SK-N-DZ (cell line): Measurements from ENCODE around the gene PGF.

Source experiments
- DNase-seq: peaks from one replicate; pipeline ENCODE4 v3.0.0-alpha.2; 2015; ENCODE audit warnings: low spot score

PGF gene

DNA sequence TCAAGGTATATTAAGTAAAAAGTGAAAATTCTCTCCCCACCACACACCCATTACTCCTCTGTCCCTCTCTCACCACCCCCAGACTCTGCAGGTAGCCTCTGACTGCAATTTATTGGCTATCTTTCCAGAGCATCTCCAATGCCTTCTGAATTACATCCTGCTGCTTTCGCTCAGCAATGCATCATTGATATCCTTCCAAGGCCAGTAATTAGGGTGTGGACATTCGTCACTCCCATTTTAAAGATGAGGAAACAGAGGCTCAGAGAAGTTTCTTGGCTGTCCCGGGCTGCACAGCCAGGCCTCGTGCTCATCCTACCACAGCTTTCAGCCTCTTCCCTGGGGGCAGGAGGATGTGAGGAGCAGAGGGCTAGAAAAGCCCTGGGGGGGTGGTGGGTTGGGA is 23.6 kb upstream of the PGF start:
- DNase-seq, result no peak

DNA sequence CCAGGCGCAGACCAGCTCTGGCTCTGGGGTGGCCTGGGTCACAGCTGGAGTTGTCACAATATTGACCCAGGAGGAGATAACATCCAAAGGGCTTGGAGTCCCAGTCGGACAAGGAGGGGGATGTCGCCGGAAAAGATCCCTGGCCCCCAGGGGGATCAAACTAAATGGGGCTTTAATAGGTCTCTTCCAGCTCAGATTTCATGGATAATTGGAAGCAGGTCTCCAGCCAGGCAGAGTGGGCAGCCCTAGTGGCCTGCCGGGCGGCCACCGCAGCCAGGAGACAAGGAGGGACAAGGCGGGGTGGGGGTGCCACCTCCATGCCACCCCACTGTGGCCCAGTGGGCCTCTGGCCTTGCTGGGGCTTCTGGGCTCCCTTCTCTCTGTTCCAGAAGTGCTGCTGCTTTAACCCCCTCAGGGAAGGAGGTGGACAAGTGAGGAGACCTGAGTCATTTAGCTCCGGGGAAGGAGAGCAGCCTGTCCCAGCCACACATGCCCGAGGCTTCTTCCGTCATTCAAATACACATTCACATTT is 23.1 kb upstream of the PGF start:
- DNase-seq, result peak; percentile 86

DNA sequence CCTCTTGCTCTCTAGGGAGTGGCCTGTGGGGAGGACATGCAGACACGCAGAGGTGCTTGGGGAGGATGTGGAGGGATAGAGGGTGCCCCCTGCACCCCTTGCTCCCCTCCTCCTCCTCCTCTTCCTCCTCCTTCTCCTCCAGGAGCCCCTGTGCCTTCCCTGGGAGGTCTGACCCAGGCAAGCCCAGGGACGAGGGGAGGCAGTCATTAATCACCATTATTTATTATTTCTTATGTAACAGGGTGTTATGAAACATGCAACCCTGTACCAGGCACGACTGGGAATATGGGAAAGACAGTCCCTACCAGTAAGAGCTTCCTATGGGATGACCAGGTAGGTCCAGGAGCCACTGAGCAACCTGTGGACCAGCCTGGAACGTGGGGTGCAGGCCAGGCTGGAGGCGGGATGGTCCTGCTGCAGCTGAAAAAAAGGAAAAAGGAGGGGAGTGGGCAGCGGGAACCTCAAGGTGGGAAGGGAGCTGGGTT is 22.5 kb upstream of the PGF start:
- no peak for DNase-seq

DNA sequence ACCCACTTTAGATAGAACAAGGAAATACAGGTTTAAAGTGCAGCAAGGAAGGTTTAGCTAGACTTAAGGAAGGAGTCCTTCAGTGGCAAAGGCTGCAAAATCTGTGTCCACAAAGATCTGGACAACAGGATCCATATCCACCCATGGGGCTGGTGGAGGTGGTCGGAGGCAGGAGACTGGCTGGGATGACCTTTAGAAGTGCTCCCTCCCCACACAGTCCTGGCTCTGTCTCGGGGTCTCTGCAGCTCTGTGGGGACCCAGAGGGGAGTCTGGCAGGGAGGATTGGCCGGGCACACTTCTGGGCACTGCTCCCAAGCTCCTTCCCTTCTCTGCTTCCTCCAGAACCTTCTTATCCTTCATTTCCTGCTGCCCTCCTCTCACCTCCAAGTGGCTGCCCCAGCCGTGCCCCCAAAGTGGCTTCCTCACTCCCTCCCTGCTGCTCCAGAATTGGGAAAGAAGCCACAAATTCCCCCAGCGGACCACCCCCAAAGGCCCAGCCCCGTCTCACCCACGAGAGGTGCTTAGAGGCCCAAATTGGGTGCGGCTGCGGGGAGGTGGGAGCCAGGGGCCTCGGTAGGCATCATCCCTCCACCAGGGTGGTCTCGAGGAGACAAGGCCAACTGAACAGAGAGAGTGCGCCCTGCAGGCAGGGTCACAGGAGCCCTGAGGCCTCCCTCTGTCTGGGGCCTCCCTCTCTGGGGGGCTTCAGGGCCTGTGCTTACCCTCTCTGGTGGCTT is 21.9 kb upstream of the PGF start:
- no peak for DNase-seq

- no peak for DNase-seq
Measured at GRCh38 chr14:74976264-74977113, 21.1 kb upstream of the PGF start.

- no peak for DNase-seq
Measured at GRCh38 chr14:74975059-74975810, 19.8 kb upstream of the PGF start.

DNA sequence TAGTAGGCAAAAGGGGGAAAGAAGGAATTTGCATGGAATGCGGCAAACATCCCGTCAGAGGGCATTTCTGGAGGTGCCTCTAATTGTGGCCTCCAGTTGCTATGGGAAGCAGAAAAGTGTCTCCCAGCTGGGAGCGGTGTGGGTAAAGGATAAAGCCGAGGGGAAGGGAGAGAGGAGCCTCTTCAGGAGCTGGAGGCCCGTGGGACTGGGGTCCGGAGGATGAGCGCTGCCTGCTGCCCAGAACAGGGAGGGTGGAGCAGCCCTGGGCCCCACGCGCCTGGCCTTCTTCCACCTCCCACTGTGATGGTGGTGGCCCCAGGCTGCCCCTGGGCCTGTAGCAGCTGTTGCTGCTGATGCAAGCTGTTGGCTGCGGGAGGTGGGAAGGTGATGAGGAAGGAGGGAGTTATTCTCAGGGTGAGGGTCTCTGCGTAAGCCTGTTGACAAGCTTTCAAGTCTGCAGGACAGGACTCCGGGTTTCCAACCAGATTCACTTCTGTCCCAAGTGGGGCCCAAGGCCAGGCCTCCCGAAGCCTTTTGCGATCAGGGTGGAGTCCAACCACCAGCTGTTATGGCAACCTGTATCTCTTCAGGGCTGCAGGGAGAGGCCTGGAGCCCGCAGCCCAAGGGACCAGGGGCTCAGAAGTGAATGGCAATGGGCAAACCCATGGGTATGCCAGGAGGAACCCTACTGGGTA is 19.1 kb upstream of the PGF start:
- DNase-seq, result no peak

DNA sequence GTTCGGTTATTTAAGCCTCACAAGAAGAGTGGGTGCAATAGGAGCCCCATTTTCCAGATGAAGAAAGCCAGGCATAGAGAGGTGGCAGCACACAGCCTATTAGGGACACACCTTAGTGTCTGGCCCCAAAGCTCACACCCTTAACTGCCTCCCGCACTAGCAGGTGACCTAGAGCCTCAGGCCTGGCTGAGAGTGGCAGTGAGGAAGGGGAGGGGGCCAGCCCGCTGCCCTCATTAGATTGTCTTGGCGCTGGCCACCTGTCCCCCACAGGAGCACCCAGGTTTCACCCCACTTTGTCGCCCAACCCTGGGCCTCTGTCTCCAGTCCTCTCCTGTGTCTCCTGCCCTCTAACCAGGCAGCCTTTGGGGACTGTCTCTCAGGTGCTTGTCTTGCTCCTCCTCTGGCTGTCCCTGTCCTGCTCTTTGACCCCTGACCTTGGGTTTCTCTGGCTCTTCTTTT is 18.5 kb upstream of the PGF start:
- no peak for DNase-seq

DNA sequence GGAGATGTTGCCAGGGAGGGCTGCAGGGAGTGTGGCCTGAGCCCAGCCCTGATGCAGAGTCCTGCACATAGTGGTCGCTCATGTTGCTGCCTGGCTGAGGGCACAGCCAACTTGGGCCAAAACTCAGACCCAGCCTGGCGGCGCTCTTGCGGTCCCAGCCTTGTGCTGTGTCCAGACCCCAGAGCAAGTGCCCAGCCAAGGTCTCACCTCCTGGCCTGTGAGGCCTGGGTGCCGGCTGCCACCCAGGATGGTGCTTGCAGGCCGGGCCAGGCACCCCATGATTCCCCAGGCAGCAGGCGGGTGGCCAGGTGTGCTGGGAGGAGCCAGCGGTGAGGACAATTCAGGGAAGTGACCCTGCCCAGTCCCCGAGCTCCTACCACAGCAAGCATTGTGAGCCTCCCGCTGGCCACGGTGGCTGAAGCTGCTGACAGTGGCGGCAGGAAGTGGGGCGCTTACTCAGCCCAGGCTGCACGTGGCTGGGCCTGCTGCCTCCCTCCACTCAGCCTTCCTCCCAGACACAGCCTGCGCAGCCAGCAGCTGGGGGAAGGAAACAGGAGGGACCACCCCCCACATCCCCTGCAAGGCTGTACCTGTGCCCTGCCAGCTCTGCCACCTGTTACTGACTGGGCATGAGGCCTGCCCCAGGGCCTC is 17.7 kb upstream of the PGF start:
- no peak for DNase-seq

- no peak for DNase-seq
Measured at GRCh38 chr14:74968811-74969210, 13.4 kb upstream of the PGF start.

- no peak for DNase-seq
Measured at GRCh38 chr14:74965486-74966153, 10.2 kb upstream of the PGF start.

DNA sequence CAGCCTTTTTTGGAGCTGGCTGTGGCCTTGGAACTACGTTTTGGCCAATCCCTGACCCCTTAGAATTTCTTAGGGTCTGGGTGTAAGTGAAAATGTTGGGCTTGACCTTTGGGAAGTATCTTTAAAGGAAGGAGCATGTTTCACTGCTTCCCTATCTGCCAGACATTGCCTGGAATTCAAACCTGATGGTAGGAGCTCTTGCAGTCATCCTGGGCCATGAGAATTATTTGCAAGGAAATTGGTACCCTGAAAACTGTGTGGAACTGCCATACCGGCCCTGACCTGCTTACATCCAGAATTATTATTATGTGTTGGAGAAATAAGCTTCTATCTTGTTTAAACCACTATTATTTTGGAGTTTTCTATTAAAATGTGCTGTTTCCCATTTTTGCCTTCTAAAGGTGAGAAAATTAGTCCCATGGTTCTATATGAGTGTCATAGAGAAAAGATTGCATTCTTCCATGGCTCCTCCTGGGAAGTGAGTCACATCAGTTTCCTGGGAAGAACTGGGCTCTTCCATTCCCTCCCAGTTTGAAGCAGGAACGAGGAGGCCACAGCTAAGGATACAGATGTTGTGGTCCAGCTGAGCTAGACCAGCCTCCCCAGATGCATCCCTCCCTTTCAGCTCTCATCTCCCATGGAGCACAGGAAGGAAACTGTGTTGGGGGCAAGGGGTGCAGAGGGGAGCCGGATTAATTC is 9.5 kb upstream of the PGF start:
- no peak for DNase-seq

DNA sequence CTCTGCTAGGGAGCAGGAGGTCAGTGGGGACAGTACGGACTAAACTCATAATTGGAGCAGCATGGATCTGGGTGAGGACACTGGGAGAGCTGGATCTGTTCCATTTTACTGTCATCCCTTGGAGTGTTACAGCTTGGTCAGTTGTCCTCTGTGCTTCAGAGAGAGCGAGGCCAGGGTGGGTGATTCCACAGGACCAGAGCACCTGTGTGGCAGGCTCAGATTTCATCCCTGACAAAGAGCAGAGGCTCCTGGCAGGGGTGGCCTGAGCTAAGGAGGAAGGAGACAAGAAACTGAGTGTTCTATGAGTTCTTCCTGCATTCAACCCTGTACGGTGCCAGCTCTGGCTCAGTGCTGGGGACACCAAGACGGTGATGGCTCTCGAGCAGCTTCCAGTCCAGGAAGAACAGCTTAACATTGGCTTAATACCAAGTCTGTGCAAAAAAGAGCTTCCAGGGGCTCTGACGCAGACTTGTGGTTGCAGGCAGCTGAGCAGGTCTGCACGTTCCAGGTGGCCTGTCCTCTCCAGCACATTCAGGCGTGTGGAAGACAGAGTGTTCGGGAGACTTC is 8.4 kb upstream of the PGF start:
- DNase-seq, result peak; percentile 69

DNA sequence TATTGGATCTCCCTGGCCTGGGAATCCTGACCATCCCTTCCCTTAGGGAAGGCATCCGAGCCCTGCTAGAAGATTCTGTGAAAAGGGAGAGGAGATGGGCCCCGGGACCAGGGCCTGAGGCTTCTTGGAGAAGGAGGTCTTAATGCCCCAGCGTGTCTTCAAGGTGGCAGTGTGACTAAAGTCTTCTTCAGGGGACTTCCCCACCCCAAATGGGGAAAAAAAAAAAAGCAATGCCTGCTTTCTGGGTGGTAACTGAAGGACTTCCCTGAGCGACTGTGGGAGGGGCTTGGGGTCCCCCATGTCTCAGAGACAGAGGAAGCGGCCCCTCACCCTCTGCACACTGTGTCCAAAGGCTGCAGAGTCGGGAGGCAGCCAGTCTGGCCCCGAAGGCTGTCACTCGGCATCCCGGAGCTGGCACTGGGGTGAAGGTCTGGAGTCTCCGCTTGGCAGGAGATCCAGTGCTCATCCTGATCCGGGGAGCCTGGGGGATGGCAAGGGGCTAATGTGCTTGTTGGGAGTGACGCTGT is 7.8 kb upstream of the PGF start:
- DNase-seq, result no peak

GRCh38 chr14:74962493-74962892 is 7.1 kb upstream of the PGF start:
- DNase-seq, result no peak

DNA sequence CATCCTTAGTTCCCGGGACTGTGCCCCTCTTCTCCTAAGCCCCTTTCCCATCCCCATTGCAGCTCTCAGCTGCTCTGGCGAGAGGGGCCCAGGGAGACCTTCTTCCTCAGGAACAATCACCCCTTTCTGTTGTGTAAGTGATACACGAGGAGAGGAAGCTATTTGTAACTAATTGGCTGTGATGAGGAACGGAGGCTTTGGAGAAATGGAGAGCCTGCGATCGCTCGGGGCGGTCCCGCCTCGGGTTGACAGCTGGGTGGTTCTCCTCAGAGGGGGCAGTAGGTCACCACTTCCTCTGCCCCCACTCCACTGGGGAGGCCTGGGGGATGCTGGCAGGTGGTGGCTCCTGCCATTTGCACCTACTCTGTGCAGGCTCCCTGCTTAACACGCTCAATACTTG is 6.6 kb upstream of the PGF start:
- no peak for DNase-seq

DNA sequence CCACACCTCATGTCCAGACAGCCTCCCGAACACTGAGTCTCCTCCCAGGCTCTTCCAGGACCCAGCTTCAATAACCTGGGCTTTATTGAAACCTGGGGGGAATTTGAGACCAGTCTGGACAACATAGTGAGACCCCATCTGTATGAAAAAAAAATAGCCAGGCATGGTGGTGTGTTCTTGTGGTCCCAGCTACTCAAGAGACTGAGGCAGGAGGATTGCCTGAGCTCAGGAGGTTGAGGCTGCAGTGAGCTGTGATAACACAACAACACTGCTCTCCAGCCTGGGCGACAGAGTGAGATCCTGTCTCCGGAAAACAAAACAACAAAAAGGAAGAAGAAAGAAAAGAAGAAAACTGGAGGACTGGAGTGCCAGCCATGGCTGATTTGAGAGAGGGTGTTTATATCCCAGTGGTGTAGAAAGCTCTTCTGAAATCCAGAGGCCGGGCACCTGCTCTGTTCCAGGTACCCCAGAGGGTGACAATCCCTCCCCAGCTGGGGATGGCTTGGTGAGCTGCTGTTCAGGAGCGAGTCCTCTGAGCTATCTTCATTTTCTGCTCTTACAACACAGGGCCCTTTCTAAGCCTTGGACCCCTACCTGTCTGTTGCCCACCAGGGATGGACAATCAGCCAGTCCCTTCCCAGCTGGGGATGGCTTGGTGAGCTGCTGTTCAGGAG is 6.0 kb upstream of the PGF start:
- DNase-seq, result no peak

- no peak for DNase-seq
Measured at GRCh38 chr14:74960736-74961135, 5.3 kb upstream of the PGF start.
